NCI-H524 (cell line): ENCODE measurements around the gene CPOX.

Experiments used
- DNase-seq, 2 experiments: peaks; one replicate each; lab custom pipeline; 2025; lab: John Stamatoyannopoulos, UW

Gene CPOX

DNA sequence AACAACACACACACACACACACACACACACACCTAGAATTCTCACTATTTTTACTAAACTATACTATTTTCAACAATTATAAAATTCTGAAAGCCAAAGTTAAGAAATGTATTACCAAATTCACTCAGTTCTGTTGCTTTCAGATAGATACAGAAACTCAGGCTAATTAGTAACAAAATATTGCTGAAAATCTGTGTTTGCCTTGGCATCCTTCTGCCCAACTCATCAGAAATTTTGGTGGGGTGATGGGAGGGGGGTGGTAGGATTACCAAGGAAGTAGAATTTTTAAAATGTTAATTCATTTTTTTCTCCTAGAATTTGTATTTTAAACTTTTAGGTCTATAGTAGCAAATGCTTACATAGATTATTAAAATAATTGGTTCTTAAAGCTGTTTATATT, 2.7 kb upstream of the CPOX start:
- DNase-seq: no peak

DNA sequence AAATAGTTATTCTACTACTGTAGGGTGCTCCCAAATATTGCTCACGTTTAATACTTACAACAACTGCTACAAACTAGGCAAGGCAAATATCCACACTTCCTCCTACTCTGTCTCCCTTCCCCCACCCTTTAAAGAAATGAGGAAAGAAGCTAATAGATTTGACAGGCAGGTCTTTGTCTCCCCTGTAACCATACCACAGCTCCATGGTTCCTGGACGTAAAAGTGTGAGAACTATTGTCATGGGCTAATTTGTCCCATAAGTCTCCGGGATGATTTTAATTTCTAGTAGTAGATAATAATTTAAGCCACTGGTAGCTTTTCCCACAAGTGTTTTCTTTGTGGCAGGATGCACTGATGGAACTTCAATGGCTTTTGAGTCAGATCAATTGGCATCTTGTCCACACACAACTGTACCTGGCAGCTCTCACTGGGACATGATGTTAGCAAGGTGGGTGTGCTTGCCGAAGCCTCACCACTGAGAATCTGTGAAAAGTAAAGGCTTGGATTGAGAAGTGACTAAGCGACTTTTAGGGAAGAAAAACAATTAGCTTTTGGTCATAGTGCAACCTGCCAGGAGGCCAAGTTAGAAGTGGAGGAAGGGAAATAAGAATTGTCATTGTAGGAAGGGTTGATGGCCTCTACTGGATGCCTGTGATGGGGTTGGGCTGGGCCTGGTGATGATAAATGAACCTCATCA, 1.4 kb upstream of the CPOX start:
- no peak for DNase-seq

GRCh38 chr3:98592345-98592935, 971 bp downstream of the CPOX start:
- DNase-seq: peak in 1 of 2 experiments; percentile 31

GRCh38 chr3:98589331-98590036, 3.9 kb downstream of the CPOX start:
- DNase-seq: no peak

GRCh38 chr3:98588065-98588464, 5.3 kb downstream of the CPOX start:
- no peak for DNase-seq

DNA sequence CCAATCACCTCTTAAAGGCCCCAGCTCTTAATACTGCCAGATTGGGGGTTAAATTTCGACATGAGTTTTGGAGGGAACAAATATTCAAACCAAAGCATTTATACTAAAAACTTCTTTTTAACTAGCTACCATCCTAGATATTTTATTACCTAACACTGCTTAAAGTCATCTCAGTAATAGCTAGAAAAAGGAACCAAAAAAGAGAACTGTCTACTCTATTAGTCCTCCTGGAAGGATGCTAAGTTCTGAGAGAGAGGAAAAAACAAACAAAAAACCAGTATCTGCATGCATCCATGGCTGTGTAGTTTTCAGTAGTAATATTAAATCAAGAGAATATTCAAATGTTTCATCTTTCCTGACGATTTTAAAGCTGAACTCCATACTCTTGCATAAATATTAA, 5.8 kb downstream of the CPOX start:
- DNase-seq: no peak

- DNase-seq: no peak
Observed at GRCh38 chr3:98584547-98584946, 8.9 kb downstream of the CPOX start.

GRCh38 chr3:98583766-98584165, 9.6 kb downstream of the CPOX start:
- no peak for DNase-seq

DNA sequence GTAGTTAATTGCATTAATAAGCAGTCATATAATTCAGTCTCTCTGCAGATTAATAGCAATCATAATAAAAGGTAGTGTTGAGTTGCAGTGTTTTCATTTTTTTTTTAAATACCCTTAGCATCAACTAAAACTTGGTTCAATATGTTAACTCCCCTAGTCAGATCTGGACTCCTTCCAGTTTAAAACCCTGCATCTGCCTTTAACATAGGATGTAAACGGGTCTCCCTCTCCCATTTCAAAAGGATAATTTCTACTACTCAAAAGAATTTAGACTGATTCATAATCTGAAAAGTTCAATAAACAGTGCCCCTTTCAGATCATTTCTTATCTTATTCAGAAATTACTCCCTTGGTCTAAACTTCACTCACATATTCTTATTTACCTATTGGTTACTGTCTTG, 11.4 kb downstream of the CPOX start:
- no peak for DNase-seq

DNA sequence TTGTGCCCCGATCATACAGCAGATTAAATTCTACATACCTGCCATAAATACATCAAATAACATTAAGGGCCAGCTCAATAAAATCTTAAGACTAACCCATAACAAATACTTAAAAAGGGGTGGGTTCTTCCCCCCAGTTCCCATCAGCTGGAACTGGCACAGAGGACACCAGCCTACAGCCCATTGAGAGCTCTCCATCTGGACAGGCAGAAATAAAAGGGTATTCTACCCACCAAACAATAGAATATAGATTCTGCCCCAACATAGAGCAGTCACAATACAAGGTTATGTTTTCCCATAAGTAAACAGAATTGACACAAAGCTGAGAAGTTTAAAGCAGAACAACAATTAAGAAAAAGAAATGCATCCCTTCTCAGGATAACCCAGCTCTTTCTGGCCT, 11.9 kb downstream of the CPOX start:
- no peak for DNase-seq

GRCh38 chr3:98580401-98581386, 12.7 kb downstream of the CPOX start:
- DNase-seq: no peak

DNA sequence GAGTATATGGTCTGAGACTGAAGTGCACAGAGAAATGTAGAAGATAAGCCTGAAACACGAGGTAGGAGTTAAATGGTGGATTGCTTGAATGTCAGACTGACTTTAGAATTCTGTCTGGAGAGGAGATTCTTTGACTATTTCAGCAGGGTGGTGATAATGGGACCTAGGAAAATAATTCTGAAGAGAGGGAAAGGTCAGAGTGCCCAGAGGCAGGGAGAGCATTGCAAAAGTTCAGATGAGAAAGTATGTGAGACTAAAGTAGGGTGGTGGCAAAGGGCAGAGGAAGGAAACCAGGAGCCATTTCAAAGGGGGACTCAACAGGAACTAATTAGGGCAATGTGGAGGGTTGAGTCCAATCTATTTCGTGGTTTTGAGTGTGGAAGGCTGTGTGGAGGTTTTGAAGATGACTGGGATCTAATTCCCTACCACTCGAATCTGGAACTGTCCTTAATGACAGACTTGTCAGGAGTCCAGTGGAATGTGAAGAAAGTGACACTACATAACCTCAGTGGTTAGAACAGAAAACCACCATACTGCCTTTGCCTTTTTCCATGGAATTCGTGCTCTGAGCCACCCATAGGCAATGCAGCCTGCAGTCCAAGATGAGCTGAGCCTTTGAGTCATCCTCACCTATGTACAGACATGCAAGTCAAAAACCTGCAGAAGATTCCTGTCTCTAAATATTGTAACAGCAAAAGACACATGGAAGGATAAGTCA, 16.1 kb downstream of the CPOX start:
- DNase-seq: no peak

- DNase-seq: no peak
Observed at GRCh38 chr3:98574132-98574531, 19.3 kb downstream of the CPOX start.

DNA sequence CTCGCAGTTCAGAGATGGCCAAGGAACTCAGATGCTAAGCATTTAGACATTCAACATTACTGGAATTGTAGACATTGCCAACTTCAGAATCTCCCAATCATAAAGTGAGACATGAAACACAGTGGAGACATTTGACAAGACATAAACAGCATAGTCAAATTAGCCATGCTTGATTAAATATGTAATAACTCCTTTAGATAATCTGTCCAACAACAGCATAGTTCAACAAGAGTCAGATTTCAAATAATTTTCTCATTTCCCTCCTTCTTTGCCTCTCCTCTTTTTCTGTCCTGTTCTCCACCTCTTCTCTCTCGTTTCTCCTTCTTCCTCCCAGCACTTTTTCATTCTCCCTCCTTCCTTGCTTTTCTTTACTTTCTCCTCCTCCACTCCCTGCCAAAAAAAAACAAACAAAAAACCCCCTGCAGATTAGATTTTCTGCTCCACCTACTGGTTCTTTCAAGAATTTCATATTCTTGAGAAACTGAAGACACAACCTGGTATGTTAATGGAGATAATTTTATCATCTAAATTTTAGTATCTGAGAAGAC, 20.2 kb downstream of the CPOX start:
- DNase-seq: peak; percentile 6 to 43

DNA sequence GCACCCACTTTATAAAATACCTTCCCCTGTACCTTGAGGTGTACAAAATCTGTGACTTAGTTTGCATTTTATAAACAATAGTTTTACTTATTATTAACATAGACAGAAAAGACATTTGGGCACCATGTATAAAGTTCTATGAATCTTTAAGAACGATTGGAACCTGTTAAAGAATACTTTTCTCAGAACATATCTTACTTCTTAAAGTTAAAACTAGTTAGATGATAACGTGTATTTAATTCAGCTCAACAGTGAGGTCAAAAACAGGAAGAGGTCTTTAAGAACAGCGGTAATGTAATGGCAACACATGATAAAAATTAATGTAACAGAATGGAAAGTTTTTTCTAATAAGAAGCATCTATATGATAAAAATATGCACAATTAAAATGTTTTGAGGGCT, 25.0 kb downstream of the CPOX start:
- DNase-seq: no peak

DNA sequence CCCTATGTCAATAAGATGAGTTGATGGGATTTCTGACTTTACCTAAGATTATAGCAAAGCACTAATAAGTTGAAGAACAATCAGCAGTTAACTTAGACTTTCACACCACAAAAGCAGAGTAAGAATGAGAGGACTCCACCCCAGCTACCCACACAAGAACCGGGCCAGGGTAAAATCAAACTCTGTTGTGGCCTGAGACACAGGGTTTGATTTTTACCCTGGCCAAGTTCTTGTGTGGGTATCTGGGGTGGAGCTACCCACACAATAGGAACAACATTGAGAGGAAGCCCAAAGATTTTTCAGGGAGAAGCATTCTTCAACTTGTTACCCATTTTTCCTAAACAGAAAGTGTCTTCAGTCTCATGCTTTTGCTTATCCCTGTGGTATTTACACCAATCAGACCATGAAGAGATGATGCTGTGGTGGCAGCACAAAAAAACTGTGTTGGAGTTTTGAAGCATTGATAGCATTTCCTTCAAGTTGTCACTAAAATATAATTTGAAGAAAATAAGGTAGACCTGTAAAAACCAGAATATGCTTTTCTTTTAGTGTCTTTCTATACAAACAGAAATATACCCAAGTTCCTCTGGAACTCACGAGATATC, 25.6 kb downstream of the CPOX start:
- no peak for DNase-seq

GRCh38 chr3:98565843-98566242, 27.6 kb downstream of the CPOX start:
- no peak for DNase-seq

GRCh38 chr3:98565237-98565643, 28.2 kb downstream of the CPOX start:
- no peak for DNase-seq

DNA sequence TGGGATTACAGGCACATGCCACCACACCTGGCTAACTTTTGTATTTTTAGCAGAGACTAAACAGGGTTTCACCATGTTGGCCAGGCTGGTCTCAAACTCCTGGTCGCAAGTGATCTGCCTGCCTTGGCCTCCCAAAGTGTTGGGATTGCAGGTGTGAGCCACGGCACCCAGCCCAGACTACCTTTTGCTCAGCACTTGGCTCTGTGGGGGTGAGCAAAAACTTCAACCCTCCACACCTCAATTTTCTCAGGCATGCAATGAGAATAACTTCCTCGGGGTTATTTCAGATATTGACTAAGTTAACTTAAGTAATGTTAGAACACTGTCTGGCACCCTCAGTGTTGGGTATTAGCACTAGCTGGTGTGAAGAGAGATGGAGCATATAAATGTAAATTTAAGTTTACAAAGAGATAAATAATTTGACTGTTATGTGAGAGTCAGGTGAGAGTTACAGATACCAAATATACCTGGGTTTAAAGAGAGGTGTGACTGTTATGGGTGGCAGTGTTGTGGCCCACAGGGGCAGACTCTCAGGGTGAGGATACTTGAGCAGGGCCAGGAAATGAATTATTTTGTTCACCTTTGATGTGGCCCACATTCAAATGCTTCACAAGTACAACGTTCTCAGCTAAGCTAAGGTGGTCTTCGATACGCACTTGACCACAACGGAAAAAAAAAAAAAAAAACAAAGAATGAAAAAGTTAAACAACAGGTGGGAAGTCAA, 29.0 kb downstream of the CPOX start:
- no peak for DNase-seq

GRCh38 chr3:98563661-98564281, 29.6 kb downstream of the CPOX start:
- DNase-seq: no peak
